DOHH2 (cell line): ENCODE results near the gene MKKS.

Source experiments
- EZH2phosphoT487 ChIP-seq: fragments of 200-600 bp; sonication (generic); IDR thresholded peaks from 2 replicates; pipeline ENCODE4 v1.6.1; 2017; ENCODE audit warnings: borderline replicate concordance, mild to moderate bottlenecking, antibody characterized with exemption, low read length, moderate library complexity, mixed read lengths
- TF ChIP-seq, protein P1 (sequence below): fragments of 200-600 bp; sonication (generic); IDR thresholded peaks from one replicate; pipeline ENCODE4 v1.5.1; 2014; ENCODE audit warnings: antibody characterized with exemption, mild to moderate bottlenecking, low read depth, low read length; ENCODE audit not compliant: poor library complexity, severe bottlenecking

DNA sequence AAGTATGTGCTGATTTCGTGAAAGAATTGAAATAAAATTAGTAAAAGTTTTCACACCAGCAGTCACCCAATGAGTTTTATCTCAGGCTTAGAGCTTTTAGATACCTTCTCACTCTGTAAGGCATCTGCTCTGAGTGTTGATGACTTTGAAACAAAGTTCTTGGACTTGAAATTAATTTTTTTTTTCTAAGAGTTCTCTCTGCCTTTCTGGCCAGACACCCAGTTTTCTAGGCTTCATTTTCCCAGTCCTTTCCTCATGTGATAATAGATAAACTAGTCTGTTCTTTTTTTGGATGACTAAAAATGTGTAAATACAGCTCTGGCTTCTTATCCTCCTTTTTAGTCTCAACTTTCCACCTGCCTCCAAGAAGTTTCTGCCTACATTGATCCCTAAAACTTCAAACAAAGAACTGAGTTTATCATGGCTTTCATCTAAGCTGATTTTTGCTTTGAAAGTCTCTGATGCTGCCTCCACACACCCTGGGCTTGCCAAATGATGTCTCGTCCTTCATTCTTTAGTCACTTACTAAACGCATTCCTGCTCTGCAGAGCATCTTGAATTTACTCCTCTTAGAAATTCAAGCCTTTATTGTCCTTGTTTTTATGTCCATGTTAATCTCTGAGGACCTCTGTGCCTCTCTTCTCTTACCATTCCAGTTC is 33.8 kb upstream of the MKKS start:
- TF ChIP-seq, protein P1, sequence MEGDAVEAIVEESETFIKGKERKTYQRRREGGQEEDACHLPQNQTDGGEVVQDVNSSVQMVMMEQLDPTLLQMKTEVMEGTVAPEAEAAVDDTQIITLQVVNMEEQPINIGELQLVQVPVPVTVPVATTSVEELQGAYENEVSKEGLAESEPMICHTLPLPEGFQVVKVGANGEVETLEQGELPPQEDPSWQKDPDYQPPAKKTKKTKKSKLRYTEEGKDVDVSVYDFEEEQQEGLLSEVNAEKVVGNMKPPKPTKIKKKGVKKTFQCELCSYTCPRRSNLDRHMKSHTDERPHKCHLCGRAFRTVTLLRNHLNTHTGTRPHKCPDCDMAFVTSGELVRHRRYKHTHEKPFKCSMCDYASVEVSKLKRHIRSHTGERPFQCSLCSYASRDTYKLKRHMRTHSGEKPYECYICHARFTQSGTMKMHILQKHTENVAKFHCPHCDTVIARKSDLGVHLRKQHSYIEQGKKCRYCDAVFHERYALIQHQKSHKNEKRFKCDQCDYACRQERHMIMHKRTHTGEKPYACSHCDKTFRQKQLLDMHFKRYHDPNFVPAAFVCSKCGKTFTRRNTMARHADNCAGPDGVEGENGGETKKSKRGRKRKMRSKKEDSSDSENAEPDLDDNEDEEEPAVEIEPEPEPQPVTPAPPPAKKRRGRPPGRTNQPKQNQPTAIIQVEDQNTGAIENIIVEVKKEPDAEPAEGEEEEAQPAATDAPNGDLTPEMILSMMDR = no peak
- TF ChIP-seq EZH2phosphoT487 = no peak
